Natural killer cell (primary cell): ENCODE data around the gene CKM. TPM values are rescaled to one million over a fixed set of nuclear protein-coding genes. Genes with fewer than 3 reads are reported as not detected.

ENCODE experiments used
- ATAC-seq, 3 donors: fragments of 150-1000 bp in 2 of 3; fragments of 200-7000 bp in 1 of 3; cut with Tn5 transposase; 1 replicate in 1 of 3; 2 replicates in 2 of 3; pipeline ENCODE4 v1.10.0; 2021; ENCODE audit warnings: mild to moderate bottlenecking in 2 of 3, moderate library complexity in 2 of 3
- DNase-seq, 2 donors: peaks; one replicate each; pipeline versions ENCODE4 v3.0.0 to v3.0.0-alpha.2; 2013 to 2021; ENCODE audit warnings: mixed read lengths in 1 of 2
- H3K27ac ChIP-seq: one replicate; pipeline ENCODE4 v1.5.1; 2013; ENCODE audit warnings: mild to moderate bottlenecking, low read length
- H3K27me3 ChIP-seq: one replicate; pipeline ENCODE4 v1.6.1; 2013; ENCODE audit warnings: low read length; ENCODE audit not compliant: control insufficient read depth, insufficient read depth
- H3K36me3 ChIP-seq: one replicate; pipeline ENCODE4 v1.6.1; 2013; ENCODE audit warnings: low read length; ENCODE audit not compliant: control insufficient read depth, insufficient read depth
- H3K4me1 ChIP-seq: one replicate; pipeline ENCODE4 v1.6.1; 2013; ENCODE audit warnings: low read length; ENCODE audit not compliant: control insufficient read depth, insufficient read depth
- H3K4me3 ChIP-seq: one replicate; pipeline ENCODE4 v1.5.1; 2013; ENCODE audit warnings: low read length
- H3K9me3 ChIP-seq: one replicate; pipeline ENCODE4 v1.6.1; 2013; ENCODE audit warnings: low read length; ENCODE audit not compliant: control insufficient read depth, insufficient read depth
- H3K27ac Mint-ChIP-seq, 2 donors: one replicate each; pipeline ENCODE4 v1.8.0; 2022; ENCODE audit warnings: mild to moderate bottlenecking in 2 of 2, mixed read lengths in 2 of 2, moderate library complexity in 1 of 2
- H3K27me3 Mint-ChIP-seq, 2 donors: one replicate each; pipeline ENCODE4 v1.8.0; 2022; ENCODE audit warnings: low read depth in 2 of 2, mixed read lengths in 2 of 2
- H3K36me3 Mint-ChIP-seq: one replicate; pipeline ENCODE4 v1.8.0; 2022; ENCODE audit warnings: mixed read lengths
- H3K4me1 Mint-ChIP-seq, 2 donors: one replicate each; pipeline ENCODE4 v1.8.0; 2022; ENCODE audit warnings: mixed read lengths in 2 of 2
- H3K4me3 Mint-ChIP-seq: one replicate; pipeline ENCODE4 v1.8.0; 2022; ENCODE audit warnings: mild to moderate bottlenecking, moderate library complexity, mixed read lengths
- H3K9me3 Mint-ChIP-seq, 2 donors: one replicate each; pipeline ENCODE4 v1.8.0; 2022; ENCODE audit warnings: mixed read lengths in 2 of 2
- CTCF ChIP-seq: fragments of 200-600 bp; IDR thresholded peaks from one replicate; pipeline ENCODE4 v1.8.0; 2022; ENCODE audit warnings: antibody characterized with exemption
- WGBS: methylation state at CpG from one replicate; pipeline ENCODE4 v1.1.7; 2013; ENCODE audit warnings: missing lambda C conversion rate; ENCODE audit not compliant: insufficient coverage; 5-methylcytosine and 5-hydroxymethylcytosine counted together
- intact Hi-C: fragments of 100-400 bp; cut with micrococcal nuclease; formaldehyde crosslinking; loops from one replicate; pipeline ENCODE4 v1.14.2; 2022
- total RNA-seq, 4 donors: library from RNA; stranded (reverse); fragments of 120-200 nt in 1 of 4; gene quantifications; one replicate each; pipeline versions ENCODE4 v1.2.3 to v1.2.4, GENCODE V29; 2013 to 2022

The CKM gene
- total RNA-seq, 3 donors from 2014 or later (not counting 1 experiment from before 2014, with no cell fraction given): not detected

DNA sequence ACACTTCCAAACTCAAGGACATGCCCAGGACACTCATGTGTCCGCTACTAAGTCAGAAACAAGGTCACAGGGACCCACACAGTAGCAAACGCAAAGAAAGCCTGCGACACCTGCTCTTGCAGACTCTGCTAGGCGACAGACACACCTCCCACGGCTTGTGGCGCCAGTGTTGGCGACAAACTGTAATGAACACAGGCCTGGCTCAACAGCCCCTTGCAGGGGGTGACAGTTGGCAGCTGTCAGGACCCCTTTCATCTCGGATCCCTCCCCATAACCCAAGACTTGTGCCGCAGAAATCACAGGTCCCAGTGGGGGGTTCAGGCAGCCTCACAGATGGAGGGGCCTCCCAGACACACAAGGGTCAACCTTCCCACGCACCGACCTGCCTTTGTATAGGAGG is 364 bp downstream of the CKM start:
- Histone ChIP-seq H3K36me3 (no peaks in the 10 kb centered on the region), H3K9me3 (no peaks in the 10 kb centered on the region), H3K27ac (no peak overlapping the region), H3K4me3 (no peak overlapping the region), H3K4me1 (no peaks in the 10 kb centered on the region), H3K27me3 (peaks cover 14% of the 10 kb centered on the region)
- 47% methylated on average over 9 of the region's 11 CpGs for WGBS
- no peak for TF ChIP-seq CTCF
- DNase-seq: no peak
- intact Hi-C loops: no loop called here
- Mint-ChIP-seq H3K27ac (no peak overlapping the region), H3K9me3 (no peaks in the 10 kb centered on the region), H3K4me1 (peaks cover 0 to 5% of the 10 kb centered on the region in 2 donors), H3K27me3 (peaks cover 11 to 35% of the 10 kb centered on the region in 2 donors), H3K4me3 (no peak overlapping the region), H3K36me3 (no peaks in the 10 kb centered on the region)
- ATAC-seq: no peak

DNA sequence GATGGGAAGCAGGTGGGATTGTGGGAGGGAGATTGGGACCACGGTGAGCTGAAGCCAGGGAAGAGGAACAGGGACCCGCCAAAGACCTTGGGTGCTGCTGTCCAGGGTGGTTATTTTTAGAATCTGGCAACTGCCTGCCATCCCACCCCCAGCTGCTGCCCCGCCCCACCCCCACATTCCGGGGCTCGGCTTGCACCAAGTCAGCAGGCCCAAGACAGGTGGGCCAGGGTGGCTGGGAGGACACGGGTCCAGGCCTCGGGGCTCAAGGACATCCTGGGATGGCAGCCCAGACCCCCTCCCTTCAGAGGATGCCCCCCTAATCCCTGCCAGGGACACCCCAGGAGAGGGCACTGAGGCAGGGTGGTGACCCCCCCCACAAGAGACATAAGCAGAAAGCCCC is 827 bp downstream of the CKM start:
- Histone ChIP-seq H3K27me3 (peaks cover 14% of the 10 kb centered on the region), H3K9me3 (no peaks in the 10 kb centered on the region), H3K27ac (no peak overlapping the region), H3K36me3 (no peaks in the 10 kb centered on the region), H3K4me3 (no peak overlapping the region), H3K4me1 (no peaks in the 10 kb centered on the region)
- Mint-ChIP-seq H3K27me3 (peaks cover 12 to 38% of the 10 kb centered on the region in 2 donors), H3K27ac (no peak overlapping the region), H3K9me3 (no peaks in the 10 kb centered on the region), H3K36me3 (no peaks in the 10 kb centered on the region), H3K4me3 (no peak overlapping the region), H3K4me1 (peaks cover 0 to 5% of the 10 kb centered on the region in 2 donors)
- 64% methylated on average over 6 of the region's 7 CpGs for WGBS
- intact Hi-C loops: no loop called here
- no peak for DNase-seq
- no peak for ATAC-seq
- TF ChIP-seq CTCF: no peak

GRCh38 chr19:45320997-45321775 is 1.5 kb downstream of the CKM start:
- Mint-ChIP-seq H3K27me3 (peaks cover 16 to 38% of the 10 kb centered on the region in 2 donors), H3K36me3 (no peaks in the 10 kb centered on the region), H3K4me1 (peaks cover 0 to under 1% of the 10 kb centered on the region in 2 donors), H3K9me3 (no peaks in the 10 kb centered on the region), H3K4me3 (no peak overlapping the region), H3K27ac (no peak overlapping the region)
- intact Hi-C loops: no loop called here
- Histone ChIP-seq H3K4me1 (no peaks in the 10 kb centered on the region), H3K27me3 (peaks cover 14% of the 10 kb centered on the region), H3K27ac (no peak overlapping the region), H3K4me3 (no peak overlapping the region), H3K9me3 (no peaks in the 10 kb centered on the region), H3K36me3 (no peaks in the 10 kb centered on the region)
- no peak for ATAC-seq
- TF ChIP-seq CTCF: no peak
- 90% methylated on average over 12 of the region's 12 CpGs for WGBS
- no peak for DNase-seq

DNA sequence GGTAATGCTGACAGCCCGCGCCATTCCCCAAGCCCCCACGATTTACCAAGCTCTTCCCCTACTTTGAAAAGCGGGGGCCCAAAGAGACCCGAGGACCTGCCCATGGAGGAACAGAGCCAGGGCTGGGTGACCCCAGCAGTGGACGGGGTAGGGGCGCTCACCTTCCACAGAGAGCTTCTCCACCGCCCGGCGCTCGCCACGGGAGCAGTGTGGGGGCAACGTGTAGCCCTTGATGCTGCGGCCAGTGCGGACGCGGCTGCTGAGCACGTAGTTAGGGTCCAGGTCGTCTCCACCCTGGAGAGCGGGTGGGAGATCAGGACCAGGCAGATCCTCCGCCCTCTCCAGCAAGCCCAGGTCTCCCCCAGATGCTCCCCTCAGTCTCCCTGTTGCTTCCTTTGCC is 7.4 kb downstream of the CKM start:
- intact Hi-C loops: no loop called here
- peaks cover 0 to 13% of the 10 kb centered on the region in 2 donors for H3K4me1 Mint-ChIP-seq
- no peak for ATAC-seq

More for the DNA sequence above, 7.4 kb downstream of the CKM start:
- Histone ChIP-seq H3K9me3 (no peaks in the 10 kb centered on the region), H3K27ac (no peak overlapping the region), H3K27me3 (peaks cover 3% of the 10 kb centered on the region), H3K36me3 (no peaks in the 10 kb centered on the region), H3K4me1 (no peaks in the 10 kb centered on the region), H3K4me3 (no peak overlapping the region)
- Mint-ChIP-seq H3K27ac (no peak overlapping the region), H3K4me3 (no peak overlapping the region), H3K9me3 (no peaks in the 10 kb centered on the region), H3K36me3 (no peaks in the 10 kb centered on the region), H3K27me3 (peaks cover 15 to 18% of the 10 kb centered on the region in 2 donors)
- 63% methylated on average over 21 of the region's 21 CpGs for WGBS
- TF ChIP-seq CTCF: no peak
- DNase-seq: no peak
